BJ (cell line): ENCODE measurements around the gene STK38. TPM values are rescaled to one million over a fixed set of nuclear protein-coding genes. Genes with fewer than 3 reads are reported as not detected.

Experiments
- CTCF ChIA-PET: fragments of 350-600 bp; formaldehyde crosslinking; extraction: SDS; loops from one replicate; lab custom pipeline; 2021; ENCODE audit warnings: antibody characterized with exemption, inconsistent platforms; lab: Yijun Ruan, JAX
- POLR2A ChIA-PET: fragments of 300-600 bp; sonication (Branson Sonifier 250); formaldehyde crosslinking; extraction: SDS; loops from one replicate; lab custom pipeline; 2021; ENCODE audit warnings: antibody characterized with exemption; lab: Charles Lee
- DNase-seq: peaks from one replicate; pipeline ENCODE4 v3.0.0-alpha.2; 2011; ENCODE audit warnings: low read depth
- H3K27me3 ChIP-seq: 2 replicates; pipeline ENCODE4 v1.6.0; 2011; ENCODE audit warnings: low read length; ENCODE audit not compliant: control insufficient read depth, insufficient read depth
- H3K36me3 ChIP-seq: 2 replicates; pipeline ENCODE4 v1.5.1; 2011; ENCODE audit warnings: low read length; ENCODE audit not compliant: control insufficient read depth, insufficient read depth
- H3K4me3 ChIP-seq: 2 replicates; pipeline ENCODE4 v1.5.1; 2011; ENCODE audit warnings: low read depth, mild to moderate bottlenecking, control low read depth, low read length
- polyA plus RNA-seq: library from polyadenylated mRNA; depleted of rRNA; stranded (reverse); fragments of >200 nt; gene quantifications from 2 replicates; pipeline ENCODE4 v1.2.3, GENCODE V29; 2011
- TF ChIP-seq, protein P1 (sequence below): IDR thresholded peaks from 2 replicates; pipeline ENCODE4 v1.5.1; 2011; ENCODE audit warnings: low read depth, mild to moderate bottlenecking, control low read depth, inconsistent platforms, low read length, moderate library complexity; ENCODE audit not compliant: insufficient read depth

STK38 gene
- polyA plus RNA-seq, 1 experiment = 22.1 TPM

DNA sequence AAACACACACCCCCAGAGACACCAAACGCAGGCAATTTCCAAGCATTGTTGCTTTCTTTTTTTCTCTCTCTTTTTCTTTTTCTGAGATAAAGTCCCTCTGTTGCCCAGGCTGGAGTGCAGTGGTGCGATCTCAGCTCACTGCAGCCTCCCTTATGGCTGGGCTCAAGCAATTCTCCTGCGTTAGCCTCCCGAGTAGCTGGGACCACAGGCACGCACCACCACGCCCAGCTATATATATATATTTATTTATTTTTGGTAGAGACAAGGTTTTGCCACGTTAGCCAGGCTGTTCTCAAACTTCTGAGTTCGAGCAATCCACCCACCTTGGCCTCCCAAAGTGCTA lies 32.9 kb upstream of the STK38 start:
- no peaks in the 10 kb centered on the region for H3K27me3 ChIP-seq
- ChIA-PET POLR2A (no interaction called here), CTCF (interaction anchor here (0.8 to 1.2 kb wide), 6 partner anchors 19 to 157 kb away, joined by 3 to 5 read pairs (median 4); no protein-coding TSS in a partner anchor)
- H3K36me3 ChIP-seq = no peaks in the 10 kb centered on the region
- H3K4me3 ChIP-seq = no peak overlapping the region
- DNase-seq = no peak
- TF ChIP-seq, protein P1, sequence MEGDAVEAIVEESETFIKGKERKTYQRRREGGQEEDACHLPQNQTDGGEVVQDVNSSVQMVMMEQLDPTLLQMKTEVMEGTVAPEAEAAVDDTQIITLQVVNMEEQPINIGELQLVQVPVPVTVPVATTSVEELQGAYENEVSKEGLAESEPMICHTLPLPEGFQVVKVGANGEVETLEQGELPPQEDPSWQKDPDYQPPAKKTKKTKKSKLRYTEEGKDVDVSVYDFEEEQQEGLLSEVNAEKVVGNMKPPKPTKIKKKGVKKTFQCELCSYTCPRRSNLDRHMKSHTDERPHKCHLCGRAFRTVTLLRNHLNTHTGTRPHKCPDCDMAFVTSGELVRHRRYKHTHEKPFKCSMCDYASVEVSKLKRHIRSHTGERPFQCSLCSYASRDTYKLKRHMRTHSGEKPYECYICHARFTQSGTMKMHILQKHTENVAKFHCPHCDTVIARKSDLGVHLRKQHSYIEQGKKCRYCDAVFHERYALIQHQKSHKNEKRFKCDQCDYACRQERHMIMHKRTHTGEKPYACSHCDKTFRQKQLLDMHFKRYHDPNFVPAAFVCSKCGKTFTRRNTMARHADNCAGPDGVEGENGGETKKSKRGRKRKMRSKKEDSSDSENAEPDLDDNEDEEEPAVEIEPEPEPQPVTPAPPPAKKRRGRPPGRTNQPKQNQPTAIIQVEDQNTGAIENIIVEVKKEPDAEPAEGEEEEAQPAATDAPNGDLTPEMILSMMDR = no peak

DNA sequence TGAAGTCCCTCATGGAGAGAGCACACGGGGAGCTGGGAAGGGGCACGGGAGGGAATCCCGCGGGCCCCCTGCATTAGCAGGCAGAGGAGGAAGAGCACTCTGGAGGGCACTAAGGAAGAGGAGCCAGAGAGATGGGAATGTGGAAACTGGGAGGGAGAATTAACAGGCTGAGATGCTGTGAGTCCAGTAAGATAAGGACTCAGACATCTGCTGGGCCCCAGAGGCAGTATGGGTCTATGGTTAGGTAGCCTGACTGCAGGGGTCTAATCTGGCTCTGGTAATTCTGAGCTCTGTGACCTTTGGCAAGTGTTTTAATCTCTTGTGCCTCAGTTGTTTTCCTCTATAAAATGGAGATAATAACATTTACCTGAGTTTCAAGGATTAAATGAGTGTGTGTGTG lies 31.2 kb upstream of the STK38 start:
- H3K27me3 ChIP-seq = no peaks in the 10 kb centered on the region
- no peak overlapping the region for H3K4me3 ChIP-seq
- no peaks in the 10 kb centered on the region for H3K36me3 ChIP-seq
- no peak for DNase-seq
- CTCF ChIA-PET = no interaction called here
- TF ChIP-seq, protein P1 = no peak
- POLR2A ChIA-PET = no interaction called here

DNA sequence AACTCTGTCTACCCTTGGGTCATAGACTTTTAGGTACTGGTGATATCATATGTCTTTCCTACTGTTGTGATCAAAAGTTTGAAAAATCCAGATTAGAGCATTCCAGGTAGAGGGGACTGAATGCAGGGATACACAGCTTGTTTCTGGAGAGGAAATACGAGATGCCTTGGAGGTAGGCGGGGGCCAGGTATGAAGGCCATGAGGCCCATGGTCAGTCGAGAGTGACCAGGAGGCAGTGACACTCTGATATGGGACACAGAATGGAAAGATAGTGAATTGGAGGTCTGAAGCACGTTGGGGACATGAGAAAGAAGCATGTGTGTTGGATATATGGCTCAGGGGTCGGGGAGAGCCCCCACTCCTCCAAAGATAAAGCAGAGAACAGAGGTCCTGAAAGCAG lies 30.8 kb upstream of the STK38 start:
- H3K36me3 ChIP-seq = no peaks in the 10 kb centered on the region
- no peak for DNase-seq
- CTCF ChIA-PET = interaction anchor here (1.0 kb wide), 1 partner anchor 10 kb away, joined by 3 read pairs; no protein-coding TSS in a partner anchor
- H3K4me3 ChIP-seq = no peak overlapping the region
- no peaks in the 10 kb centered on the region for H3K27me3 ChIP-seq
- TF ChIP-seq, protein P1 = no peak
- POLR2A ChIA-PET = no interaction called here

DNA sequence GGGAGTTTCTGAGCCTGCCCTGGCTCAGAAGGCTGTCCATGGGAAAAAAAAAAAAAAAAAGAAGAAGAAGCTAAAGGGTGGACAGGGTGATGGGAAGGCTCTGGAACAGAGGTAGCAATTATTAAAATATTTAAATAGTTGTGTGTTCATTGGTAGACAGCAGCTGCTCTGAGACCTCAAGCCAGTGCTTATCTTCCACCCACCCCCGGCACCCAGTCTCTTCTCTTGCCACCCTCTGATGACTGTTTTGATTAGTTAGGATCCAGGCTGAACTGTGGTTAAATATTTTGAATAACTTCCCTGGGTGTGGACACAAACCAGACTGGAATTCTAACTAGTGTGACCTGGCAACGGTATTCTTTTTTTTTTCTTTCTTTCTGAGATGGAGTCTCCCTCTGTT lies 30.0 kb upstream of the STK38 start:
- Histone ChIP-seq H3K4me3 (no peak overlapping the region), H3K36me3 (no peaks in the 10 kb centered on the region), H3K27me3 (no peaks in the 10 kb centered on the region)
- ChIA-PET CTCF (interaction anchor here (1.0 kb wide), 1 partner anchor 9 kb away, joined by 3 read pairs; no protein-coding TSS in a partner anchor), POLR2A (interaction anchor here (0.6 kb wide), 1 partner anchor 11 kb away, joined by 4 read pairs; no protein-coding TSS in a partner anchor)
- DNase-seq = peak; percentile 85
- TF ChIP-seq, protein P1 = no peak

DNA sequence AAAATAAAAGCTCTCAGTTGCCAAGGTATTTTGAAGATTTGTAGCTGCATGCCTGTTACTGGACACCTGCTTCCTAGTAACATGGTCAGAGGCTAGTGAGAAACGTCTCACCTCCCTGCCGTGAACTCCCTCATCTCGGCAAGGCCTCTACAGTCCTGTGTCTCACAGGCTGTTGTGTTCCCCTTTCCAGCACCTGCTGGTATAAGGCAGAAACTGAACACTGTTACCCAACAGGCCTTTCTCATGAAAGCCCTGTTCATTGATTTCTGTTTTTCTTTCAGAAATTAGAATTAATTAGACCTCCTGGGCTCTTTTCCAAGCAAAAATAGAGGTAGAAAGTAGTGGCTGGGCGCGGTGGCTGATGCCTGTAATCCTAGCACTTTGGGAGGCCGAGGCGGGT lies 29.3 kb upstream of the STK38 start:
- TF ChIP-seq, protein P1 = no peak
- Histone ChIP-seq H3K27me3 (no peaks in the 10 kb centered on the region), H3K4me3 (no peak overlapping the region), H3K36me3 (no peaks in the 10 kb centered on the region)
- POLR2A ChIA-PET = no interaction called here
- no peak for DNase-seq
- CTCF ChIA-PET = interaction anchor here (1.4 kb wide), 1 partner anchor 11 kb away, joined by 4 read pairs; no protein-coding TSS in a partner anchor
